HEK293T (cell line): Measurements from ENCODE around the gene IVNS1ABP.

Experiments
- CTCF ChIA-PET: fragments of 350-600 bp; formaldehyde crosslinking; extraction: SDS; loops from one replicate; lab custom pipeline; 2021; ENCODE audit warnings: antibody characterized with exemption, inconsistent platforms; lab: Yijun Ruan, JAX
- POLR2A ChIA-PET: fragments of 350-600 bp; formaldehyde crosslinking; extraction: SDS; loops from one replicate; lab custom pipeline; 2020; ENCODE audit warnings: antibody characterized with exemption, inconsistent platforms; lab: Yijun Ruan, JAX
- DNase-seq: peaks from one replicate; pipeline ENCODE4 v3.0.0; 2012; ENCODE audit warnings: mixed read lengths; ENCODE audit errors: extremely low spot score
- ARNT ChIP-seq: fragments of 450-650 bp; IDR thresholded peaks from 2 replicates; pipeline ENCODE4 v1.6.1; 2017; ENCODE audit warnings: mild to moderate bottlenecking
- BHLHE40 ChIP-seq: fragments of 450-650 bp; IDR thresholded peaks from 2 replicates; pipeline ENCODE4 v1.6.1; 2016; ENCODE audit warnings: mild to moderate bottlenecking, moderate library complexity, borderline replicate concordance
- CTBP1 ChIP-seq: fragments of 450-650 bp; IDR thresholded peaks from 2 replicates; pipeline ENCODE4 v1.6.1; 2016; ENCODE audit warnings: borderline replicate concordance
- ELF4 ChIP-seq: fragments of 450-650 bp; IDR thresholded peaks from 2 replicates; pipeline ENCODE4 v1.6.1; 2017; ENCODE audit warnings: antibody characterized with exemption
- FOXA1 ChIP-seq: fragments of 450-650 bp; IDR thresholded peaks from 2 replicates; pipeline ENCODE4 v1.6.1; 2016; ENCODE audit warnings: mild to moderate bottlenecking
- FOXK2 ChIP-seq: fragments of 450-650 bp; IDR thresholded peaks from 2 replicates; pipeline ENCODE4 v1.6.1; 2016; ENCODE audit warnings: mild to moderate bottlenecking
- FOXM1 ChIP-seq: fragments of 450-650 bp; IDR thresholded peaks from 2 replicates; pipeline ENCODE4 v1.6.1; 2017; ENCODE audit warnings: mild to moderate bottlenecking, borderline replicate concordance
- HDGF ChIP-seq: fragments of 450-650 bp; IDR thresholded peaks from 2 replicates; pipeline ENCODE4 v1.6.1; 2017; ENCODE audit warnings: antibody characterized with exemption, borderline replicate concordance
- L3MBTL2 ChIP-seq: fragments of 450-650 bp; conservative IDR thresholded peaks from 2 replicates; pipeline ENCODE4 v1.6.1; 2016; ENCODE audit warnings: mild to moderate bottlenecking
- LEF1 ChIP-seq: fragments of 450-650 bp; IDR thresholded peaks from 2 replicates; pipeline ENCODE4 v1.6.1; 2017; ENCODE audit warnings: mild to moderate bottlenecking, borderline replicate concordance
- NFRKB ChIP-seq: fragments of 450-650 bp; IDR thresholded peaks from 2 replicates; pipeline ENCODE4 v1.6.1; 2016; ENCODE audit warnings: mild to moderate bottlenecking, moderate library complexity
- SP1 ChIP-seq: fragments of 450-650 bp; IDR thresholded peaks from 2 replicates; pipeline ENCODE4 v1.6.1; 2017
- SUZ12 ChIP-seq: fragments of 450-650 bp; IDR thresholded peaks from 2 replicates; pipeline ENCODE4 v1.6.1; 2016; ENCODE audit warnings: mild to moderate bottlenecking
- TARDBP ChIP-seq: fragments of 450-650 bp; IDR thresholded peaks from 2 replicates; pipeline ENCODE4 v1.6.1; 2016
- ZNF384 ChIP-seq: fragments of 450-650 bp; IDR thresholded peaks from 2 replicates; pipeline ENCODE4 v1.6.1; 2016
- TF ChIP-seq, protein P1 (sequence below): fragments of 450-650 bp; IDR thresholded peaks from 2 replicates; pipeline ENCODE4 v1.6.1; 2016

The IVNS1ABP gene

DNA sequence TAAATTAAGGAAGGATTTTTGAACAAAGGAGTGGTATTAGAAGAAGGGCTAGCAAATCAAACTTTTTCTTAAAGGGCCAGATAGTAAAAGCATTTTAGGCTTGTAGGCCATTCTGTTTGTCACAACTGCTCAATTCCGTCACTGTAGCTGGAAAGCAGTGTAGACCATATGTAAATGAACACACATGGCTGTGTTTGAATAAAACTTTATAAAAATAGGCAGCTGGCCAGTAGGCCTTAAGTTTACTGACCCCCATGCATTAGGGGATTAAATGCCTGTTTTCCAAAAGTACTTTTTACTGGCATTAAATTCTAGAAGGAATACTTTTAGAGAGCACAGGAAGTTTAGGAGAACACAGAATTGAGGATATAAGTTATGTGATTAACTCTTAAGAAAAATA lies 8.9 kb downstream of the IVNS1ABP start:
- CTCF ChIA-PET: no interaction called here
- DNase-seq: no peak
- POLR2A ChIA-PET: no interaction called here
- TF ChIP-seq ARNT: no peak
- TF ChIP-seq, protein P1, sequence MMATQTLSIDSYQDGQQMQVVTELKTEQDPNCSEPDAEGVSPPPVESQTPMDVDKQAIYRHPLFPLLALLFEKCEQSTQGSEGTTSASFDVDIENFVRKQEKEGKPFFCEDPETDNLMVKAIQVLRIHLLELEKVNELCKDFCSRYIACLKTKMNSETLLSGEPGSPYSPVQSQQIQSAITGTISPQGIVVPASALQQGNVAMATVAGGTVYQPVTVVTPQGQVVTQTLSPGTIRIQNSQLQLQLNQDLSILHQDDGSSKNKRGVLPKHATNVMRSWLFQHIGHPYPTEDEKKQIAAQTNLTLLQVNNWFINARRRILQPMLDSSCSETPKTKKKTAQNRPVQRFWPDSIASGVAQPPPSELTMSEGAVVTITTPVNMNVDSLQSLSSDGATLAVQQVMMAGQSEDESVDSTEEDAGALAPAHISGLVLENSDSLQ: no peak

DNA sequence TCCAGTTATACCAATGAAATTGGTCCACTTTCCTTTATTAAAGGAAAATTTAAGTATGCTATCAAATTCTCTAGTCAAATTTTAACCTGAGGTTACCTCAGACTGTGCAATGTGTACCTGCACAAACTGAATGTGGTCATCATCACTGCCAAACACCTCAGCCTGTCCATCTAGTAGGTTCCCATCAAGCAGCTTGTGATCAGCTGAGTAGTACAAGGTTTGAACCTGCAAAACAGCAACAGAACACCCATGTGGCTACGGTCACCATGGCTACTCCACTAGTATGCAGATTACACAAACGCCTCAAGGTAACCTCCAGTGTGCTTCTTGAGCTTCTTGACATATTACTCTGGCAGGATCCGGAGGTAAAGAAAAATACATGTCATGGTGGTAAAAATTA lies 11.6 kb downstream of the IVNS1ABP start:
- CTCF ChIA-PET: no interaction called here
- no peak for TF ChIP-seq FOXA1
- TF ChIP-seq HDGF: no peak
- no peak for TF ChIP-seq FOXK2
- no peak for TF ChIP-seq L3MBTL2
- TF ChIP-seq LEF1: no peak
- TF ChIP-seq CTBP1: no peak
- no peak for TF ChIP-seq ARNT
- no peak for TF ChIP-seq ELF4
- TF ChIP-seq, protein P1: no peak
- TF ChIP-seq SP1: no peak
- TF ChIP-seq SUZ12: no peak
- TF ChIP-seq TARDBP: no peak
- TF ChIP-seq ZNF384: no peak
- TF ChIP-seq BHLHE40: no peak
- no peak for TF ChIP-seq FOXM1
- no peak for DNase-seq
- POLR2A ChIA-PET: interaction anchor here (0.6 kb wide), 1 partner anchor 1057 kb away, joined by 3 read pairs; no protein-coding TSS in a partner anchor

DNA sequence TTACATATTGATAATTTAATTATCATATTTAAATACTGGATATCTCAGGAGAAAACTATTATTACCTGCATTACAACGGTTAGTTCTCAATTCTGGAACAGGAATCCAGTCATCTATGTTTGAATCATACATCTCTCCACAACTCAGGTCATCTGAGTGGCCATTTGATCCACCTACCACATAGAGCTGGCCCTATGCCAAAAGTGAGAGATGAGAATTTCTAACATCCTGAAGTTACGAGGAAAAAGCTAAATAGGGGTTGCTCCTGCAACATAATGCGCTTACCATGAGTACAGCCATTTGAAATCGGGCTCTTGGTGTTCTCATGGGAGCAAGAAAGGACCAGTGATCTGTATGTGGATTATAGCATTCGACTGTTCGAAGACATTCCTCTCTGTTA lies 16.9 kb downstream of the IVNS1ABP start:
- DNase-seq: no peak
- POLR2A ChIA-PET: no interaction called here
- TF ChIP-seq HDGF (no peak), TARDBP (no peak)
- CTCF ChIA-PET: no interaction called here

DNA sequence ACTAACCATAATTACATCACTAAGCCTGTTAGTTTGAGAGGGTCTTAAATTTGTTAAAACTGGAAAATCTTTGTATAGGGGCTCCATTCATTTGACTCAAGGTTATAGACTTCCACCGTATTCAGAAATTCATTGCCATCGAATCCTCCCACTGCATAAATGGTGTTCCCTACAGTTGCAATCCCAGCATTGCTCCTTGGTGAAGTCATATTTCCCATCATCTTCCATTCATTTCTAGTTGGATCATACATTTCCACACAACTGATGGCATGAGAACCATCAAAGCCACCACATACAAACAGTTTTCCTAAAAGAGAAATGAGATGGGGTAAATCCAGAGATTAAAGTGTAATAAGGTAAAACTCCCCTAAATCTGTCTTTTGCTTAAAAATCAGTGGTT lies 19.1 kb downstream of the IVNS1ABP start:
- no peak for DNase-seq
- CTCF ChIA-PET: no interaction called here
- POLR2A ChIA-PET: no interaction called here
- no peak for TF ChIP-seq TARDBP
- TF ChIP-seq ELF4: no peak
- no peak for TF ChIP-seq BHLHE40
- no peak for TF ChIP-seq L3MBTL2
- TF ChIP-seq FOXM1: no peak
- TF ChIP-seq ARNT: no peak
- TF ChIP-seq ZNF384: no peak

DNA sequence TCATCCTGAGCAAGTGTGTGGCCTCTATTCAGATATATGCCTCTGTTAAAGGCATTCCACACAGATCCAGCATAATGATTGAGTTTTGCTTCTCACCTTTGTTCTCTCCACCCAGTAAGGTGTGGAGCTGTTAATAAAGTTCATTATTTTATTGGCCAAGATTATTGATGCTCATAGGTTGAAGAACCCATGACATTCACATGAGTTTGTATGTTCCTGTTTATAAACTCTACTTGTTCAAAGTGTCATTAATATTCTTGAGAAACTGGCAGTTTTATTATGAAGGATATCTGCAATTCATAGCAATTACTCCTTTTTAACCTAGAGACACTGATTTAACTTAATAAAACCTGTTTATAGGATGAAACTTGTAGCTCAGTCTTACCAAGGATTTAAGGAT lies 22.0 kb downstream of the IVNS1ABP start:
- ChIA-PET POLR2A (no interaction called here), CTCF (interaction anchor here (0.5 to 0.7 kb wide), 2 partner anchors 14 to 802 kb away, joined by 3 read pairs; no protein-coding TSS in a partner anchor)
- no peak for DNase-seq
- TF ChIP-seq ZNF384: no peak
- TF ChIP-seq NFRKB: no peak
- no peak for TF ChIP-seq FOXK2
- no peak for TF ChIP-seq SP1
- no peak for TF ChIP-seq LEF1
- no peak for TF ChIP-seq CTBP1
- no peak for TF ChIP-seq HDGF
- TF ChIP-seq ELF4: no peak
- TF ChIP-seq, protein P1: no peak
- no peak for TF ChIP-seq ARNT
- no peak for TF ChIP-seq L3MBTL2
- no peak for TF ChIP-seq TARDBP
- TF ChIP-seq BHLHE40: no peak

DNA sequence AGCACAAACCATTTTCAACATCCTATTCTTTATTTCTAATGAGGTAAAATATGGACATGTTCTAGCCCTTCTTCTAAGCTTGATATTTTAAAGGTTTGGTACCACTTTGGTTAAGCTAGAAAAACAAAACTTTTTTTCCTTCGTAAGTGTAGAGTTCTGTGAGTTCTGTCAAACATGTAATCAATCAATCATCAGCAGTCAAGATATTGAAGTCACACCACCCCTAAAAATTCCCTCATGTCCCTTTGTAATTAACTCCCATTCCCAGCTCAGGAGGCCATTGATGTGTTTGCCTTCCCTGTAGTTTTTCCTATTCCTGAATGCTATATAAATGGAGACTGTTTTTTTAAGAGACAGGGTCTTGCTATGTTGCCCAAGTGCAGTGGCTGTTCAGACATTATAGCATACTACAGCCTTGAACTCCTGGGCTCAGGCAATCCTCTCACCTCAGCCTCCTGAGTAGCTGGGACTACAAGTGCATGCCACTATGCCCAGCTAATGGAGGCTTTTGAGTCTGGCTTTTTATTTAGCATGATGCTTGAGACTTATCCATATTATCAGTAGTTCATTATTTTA lies 23.0 kb downstream of the IVNS1ABP start:
- ChIA-PET POLR2A (no interaction called here), CTCF (interaction anchor here (0.6 kb wide), 1 partner anchor 61 kb away, joined by 3 read pairs; no protein-coding TSS in a partner anchor)
- no peak for TF ChIP-seq FOXK2
- TF ChIP-seq, protein P1: peak; percentile 8; the same call in 1 of the 2 replicates

DNA sequence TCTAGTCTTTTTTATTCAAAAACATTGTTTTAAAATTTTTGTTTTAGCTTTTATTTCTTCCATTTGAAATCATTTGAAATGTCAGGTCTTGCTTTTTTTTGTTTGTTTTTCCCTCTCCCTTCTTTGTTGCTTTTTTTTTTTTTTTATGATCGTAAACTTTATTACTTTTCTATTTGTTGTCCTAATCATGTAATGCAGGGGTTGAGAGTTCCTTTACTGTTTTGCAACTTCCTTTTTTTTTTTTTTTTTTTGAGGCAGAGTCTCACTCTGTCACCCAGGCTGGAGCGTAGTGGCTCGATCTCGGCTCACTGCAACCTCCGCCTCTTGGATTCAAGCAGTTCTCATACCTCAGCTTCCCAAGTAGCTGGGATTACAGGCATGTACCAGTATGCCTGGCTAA lies 24.8 kb downstream of the IVNS1ABP start:
- TF ChIP-seq BHLHE40 (no peak), ZNF384 (peak; percentile 87)
- ChIA-PET POLR2A (no interaction called here), CTCF (no interaction called here)
- DNase-seq: no peak

More for the DNA sequence above, 23.0 kb downstream of the IVNS1ABP start:
- no peak for DNase-seq
